GM21360 (cell line): ENCODE measurements around the gene RASL12.
"Not testable (repeated sequence)": the region's sequence is repeated elsewhere in the genome, so short reads cannot be mapped to it uniquely, and the experiment has no call there.

Source experiments
- ATAC-seq: cut with Tn5 transposase; IDR thresholded peaks from one replicate; pipeline ENCODE4 v1.9.1; 2021; ENCODE audit warnings: mild to moderate bottlenecking, moderate library complexity; ENCODE audit not compliant: unreplicated experiment

RASL12 gene

GRCh38 chr15:65076486-65077290, 8.9 kb upstream of the RASL12 start, which contains the start of gene KBTBD13:
TSS of gene KBTBD13 (plus strand) at chr15:65076746. CDS start at chr15:65076816, 70 bp downstream.
- ATAC-seq: no peak

DNA sequence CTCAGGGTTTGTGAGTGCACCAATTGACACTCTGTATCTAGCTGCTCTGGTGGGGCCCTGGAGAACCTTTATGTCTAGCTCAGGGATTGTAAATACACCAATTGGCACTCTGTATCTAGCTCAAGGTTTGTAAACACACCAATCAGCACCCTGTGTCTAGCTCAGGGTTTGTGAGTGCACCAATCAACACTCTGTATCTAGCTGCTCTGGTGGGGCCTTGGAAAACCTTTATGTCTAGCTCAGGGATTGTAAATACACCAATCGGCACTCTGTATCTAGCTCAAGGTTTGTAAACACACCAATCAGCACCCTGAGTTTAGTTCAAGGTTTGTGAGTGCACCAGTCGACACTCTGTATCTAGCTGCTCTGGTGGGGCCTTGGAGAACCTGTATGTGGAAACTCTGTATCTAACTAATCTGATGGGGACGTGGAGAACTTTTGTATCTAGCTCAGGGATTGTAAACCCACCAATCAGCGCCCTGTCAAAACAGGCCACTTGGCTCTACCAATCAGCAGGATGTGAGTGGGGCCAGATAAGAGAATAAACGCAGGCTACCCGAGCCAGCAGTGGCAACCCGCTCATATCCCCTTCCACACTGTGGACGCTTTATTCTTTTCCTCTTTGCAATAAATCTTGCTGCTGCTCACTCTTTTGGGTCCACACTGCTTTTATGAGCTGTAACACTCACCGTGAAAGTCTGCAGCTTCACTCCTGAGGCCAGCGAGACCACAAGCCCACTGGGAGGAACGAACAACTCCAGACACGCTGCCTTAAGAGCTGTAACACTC, 8.0 kb upstream of the RASL12 start:
- ATAC-seq: not testable (repeated sequence)

DNA sequence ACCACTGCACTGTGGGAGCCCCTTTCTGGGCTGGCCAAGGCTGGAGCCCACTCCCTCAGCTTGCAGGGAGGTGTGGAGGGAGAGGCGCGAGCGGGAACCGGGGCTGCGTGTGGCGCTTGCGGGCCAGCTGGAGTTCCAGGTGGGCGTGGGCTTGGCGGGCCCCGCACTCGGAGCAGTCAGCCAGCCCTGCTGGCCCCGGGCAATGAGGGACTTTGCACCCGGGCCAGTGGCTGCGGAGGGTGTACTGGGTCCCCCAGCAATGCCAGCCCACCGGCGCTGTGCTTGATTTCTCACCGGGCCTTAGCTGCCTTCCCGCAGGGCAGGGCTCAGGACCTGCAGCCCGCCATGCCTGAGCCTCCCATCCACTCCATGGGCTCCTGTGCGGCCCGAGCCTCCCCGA, 7.2 kb upstream of the RASL12 start:
- not testable (repeated sequence) for ATAC-seq

DNA sequence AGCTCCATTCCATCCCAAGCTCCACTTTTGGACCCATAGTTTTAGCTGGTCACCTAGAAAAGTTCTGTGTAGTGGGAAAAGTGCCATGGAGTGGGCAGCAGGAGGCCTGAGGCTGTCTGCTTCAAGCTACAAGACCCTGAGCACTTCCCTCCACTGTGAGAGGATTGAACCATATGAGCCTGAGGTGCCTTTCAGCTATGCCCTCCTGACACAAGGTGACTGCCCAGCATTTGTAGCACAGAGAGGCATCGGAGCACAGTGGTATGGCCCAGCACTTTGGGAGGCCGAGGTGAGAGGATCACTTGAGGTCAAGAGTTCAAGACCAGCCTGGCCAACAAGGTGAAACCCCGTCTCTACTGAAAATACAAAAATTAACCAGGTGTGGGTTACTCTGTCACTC, 4.8 kb upstream of the RASL12 start:
- no peak for ATAC-seq

DNA sequence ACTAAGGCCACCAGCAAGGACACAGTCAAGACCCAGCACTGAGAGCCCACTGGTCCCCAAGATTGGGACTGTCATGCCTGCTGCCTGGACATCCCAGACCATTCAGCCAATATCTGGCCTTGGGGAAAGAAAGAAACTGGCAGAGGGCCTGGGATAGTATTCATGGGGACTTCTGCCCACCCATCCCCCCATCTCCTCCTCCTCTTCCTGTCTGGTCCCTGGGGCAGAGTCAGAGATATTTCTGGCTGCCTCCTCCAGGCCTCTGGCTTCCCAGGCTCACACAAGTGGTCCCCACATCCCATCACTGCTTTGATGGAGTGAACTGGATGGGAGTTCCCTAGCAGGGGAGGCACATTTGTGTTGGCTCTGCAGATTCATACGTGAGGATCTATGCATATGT, 4.2 kb upstream of the RASL12 start:
- ATAC-seq: no peak

- ATAC-seq: no peak
These were observed 3.6 kb upstream of the RASL12 start for GRCh38 chr15:65071381-65071811.

- ATAC-seq: no peak
These were observed 2.2 kb upstream of the RASL12 start for GRCh38 chr15:65069779-65070546.

GRCh38 chr15:65069179-65069578, 1.4 kb upstream of the RASL12 start:
- no peak for ATAC-seq

GRCh38 chr15:65068403-65068788, 605 bp upstream of the RASL12 start:
- ATAC-seq: no peak

GRCh38 chr15:65067317-65067644, 510 bp downstream of the RASL12 start:
- no peak for ATAC-seq

GRCh38 chr15:65066635-65067316, 1.0 kb downstream of the RASL12 start:
- no peak for ATAC-seq

DNA sequence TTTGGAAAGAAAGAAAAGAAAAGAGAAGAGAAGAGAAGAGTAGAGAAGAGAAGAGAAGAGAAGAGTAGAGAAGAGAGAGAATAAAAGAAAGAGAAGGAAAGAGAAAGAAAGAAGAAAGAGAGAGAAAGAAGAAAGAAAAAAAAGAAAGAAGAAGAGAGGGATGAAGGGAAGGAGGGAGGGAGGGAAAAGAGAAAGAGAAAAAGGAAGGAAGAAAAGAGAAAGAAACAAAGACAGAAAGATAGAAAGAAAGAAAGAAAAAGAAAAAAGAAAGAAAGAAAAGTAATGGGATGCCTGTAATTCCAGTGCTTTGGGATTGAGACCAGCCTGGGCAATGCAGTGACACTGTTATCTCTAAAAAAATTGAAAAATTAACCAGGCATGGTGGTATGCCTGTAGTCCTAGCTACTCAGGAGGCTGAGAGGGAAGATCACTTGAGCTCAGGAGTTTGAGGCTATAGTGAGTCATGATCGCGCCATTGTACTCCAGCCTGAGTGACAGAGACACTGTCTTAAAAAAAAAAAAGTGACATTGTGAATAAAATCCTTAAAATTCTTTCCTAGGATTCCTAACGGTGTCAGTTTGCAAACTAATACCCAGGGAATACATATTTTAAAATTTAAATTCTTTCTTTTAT, 1.7 kb downstream of the RASL12 start:
- ATAC-seq: no peak

- ATAC-seq: no peak
These were observed 5.1 kb downstream of the RASL12 start for GRCh38 chr15:65062726-65063125.

- ATAC-seq: no peak
These were observed 5.7 kb downstream of the RASL12 start for GRCh38 chr15:65062061-65062460.

GRCh38 chr15:65060641-65061397, 7.0 kb downstream of the RASL12 start:
- no peak for ATAC-seq

DNA sequence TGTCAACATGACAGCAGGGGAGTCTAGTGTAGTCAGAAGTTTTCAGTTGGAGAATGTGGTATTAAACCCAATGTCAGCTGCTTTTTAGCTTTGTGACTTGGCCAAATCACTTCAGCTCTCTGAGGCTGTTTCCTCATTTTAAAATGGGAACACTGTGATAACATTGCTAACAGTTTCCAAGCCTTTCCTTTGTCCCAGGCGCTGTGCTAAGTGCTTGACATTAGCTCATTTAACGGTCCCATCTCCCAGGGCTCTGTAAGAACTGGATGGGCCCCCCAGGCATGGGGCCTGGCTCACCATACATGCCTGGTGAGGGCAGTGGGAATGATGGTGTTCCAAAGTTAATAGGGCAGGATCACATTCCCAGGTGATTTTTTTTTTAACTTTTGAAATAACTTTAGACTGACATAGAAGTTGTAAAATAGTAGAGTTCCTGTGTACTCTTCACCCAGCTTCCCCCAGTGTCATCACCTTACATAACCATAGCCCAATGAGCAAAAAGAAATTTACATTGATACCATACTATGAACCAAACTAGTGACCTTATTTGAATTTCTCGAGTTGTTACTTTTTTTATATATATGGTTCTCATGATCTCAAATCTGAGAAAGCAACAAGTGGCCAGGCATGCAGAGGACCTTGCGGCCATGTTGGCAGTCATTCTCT, 7.7 kb downstream of the RASL12 start:
- ATAC-seq: no peak

DNA sequence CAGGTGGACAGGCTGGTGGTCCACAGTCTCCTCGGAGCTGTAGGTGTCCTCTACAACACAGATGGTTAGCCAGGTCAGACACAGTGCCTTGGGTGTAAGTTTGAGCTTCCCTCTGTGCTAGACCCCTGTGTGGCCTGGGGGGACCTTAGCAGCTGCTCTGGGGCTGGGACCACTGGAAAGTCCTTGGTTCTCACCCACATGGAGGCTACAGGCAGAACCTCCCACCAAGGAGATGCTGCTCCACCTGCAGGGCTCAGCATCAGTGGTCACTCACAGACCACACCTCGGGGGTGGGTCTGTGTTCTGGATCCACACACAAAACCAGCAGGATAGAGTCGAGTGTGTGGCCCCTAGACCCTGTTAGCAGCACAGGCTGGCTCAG, 8.4 kb downstream of the RASL12 start:
- ATAC-seq: no peak

- no peak for ATAC-seq
These were observed 9.1 kb downstream of the RASL12 start for GRCh38 chr15:65058394-65059368.
